ENCODE data around the gene EREG.

EREG gene

GRCh38 chr4:74391890-74392475, 27.0 kb downstream of the EREG start:
- no peak for TF ChIP-seq CTCF (IDR thresholded peaks at IDR 0.05)

GRCh38 chr4:74394476-74395136, 29.7 kb downstream of the EREG start:
- no peak for TF ChIP-seq CTCF (IDR thresholded peaks at IDR 0.05)

GRCh38 chr4:74395633-74396032, 30.7 kb downstream of the EREG start:
- no peak for TF ChIP-seq CTCF (IDR thresholded peaks at IDR 0.05)

- TF ChIP-seq CTCF (IDR thresholded peaks at IDR 0.05) = no peak
Observed at GRCh38 chr4:74397748-74398426, 32.9 kb downstream of the EREG start.

GRCh38 chr4:74400395-74400794, 35.5 kb downstream of the EREG start:
- no peak for TF ChIP-seq CTCF (IDR thresholded peaks at IDR 0.05)

- no peak for TF ChIP-seq CTCF (IDR thresholded peaks at IDR 0.05)
Observed at GRCh38 chr4:74402692-74403456, 37.9 kb downstream of the EREG start.

GRCh38 chr4:74407891-74408290, 42.9 kb downstream of the EREG start:
- no peak for TF ChIP-seq CTCF (IDR thresholded peaks at IDR 0.05)

Measured in LNCAP (cell line).